Suprapubic skin (tissue), 4 donors: ENCODE measurements around the gene CRYBG3. TPM values are rescaled to one million over a fixed set of nuclear protein-coding genes. Genes with fewer than 3 reads are reported as not detected.

Experiments used
- DNase-seq, 2 donors: peaks; one replicate each; pipeline ENCODE4 v3.0.0-alpha.2; 2019; ENCODE audit warnings: low spot score in 2 of 2
- H3K27ac ChIP-seq: fragments of 200-600 bp; sonication (generic); one replicate; pipeline ENCODE4 v1.5.1; 2019
- H3K27me3 ChIP-seq: fragments of 200-600 bp; sonication (generic); one replicate; pipeline ENCODE4 v1.5.1; 2019
- H3K36me3 ChIP-seq: fragments of 200-600 bp; sonication (generic); one replicate; pipeline ENCODE4 v1.5.1; 2019
- H3K4me1 ChIP-seq: fragments of 200-600 bp; sonication (generic); one replicate; pipeline ENCODE4 v1.5.1; 2019
- H3K4me3 ChIP-seq: fragments of 200-600 bp; sonication (generic); one replicate; pipeline ENCODE4 v1.5.1; 2019; ENCODE audit warnings: mild to moderate bottlenecking
- H3K9me3 ChIP-seq: fragments of 200-600 bp; sonication (generic); one replicate; pipeline ENCODE4 v1.5.1; 2019
- EP300 ChIP-seq: sonication (generic); formaldehyde crosslinking; IDR thresholded peaks from one replicate; pipeline ENCODE4 v1.6.1; 2017; ENCODE audit warnings: antibody characterized with exemption
- POLR2A ChIP-seq, 2 donors: fragments of 450-650 bp; IDR thresholded peaks; one replicate each; pipeline ENCODE4 v1.6.1; 2017; ENCODE audit warnings: antibody characterized with exemption in 2 of 2, mild to moderate bottlenecking in 2 of 2, moderate library complexity in 2 of 2
- POLR2AphosphoS5 ChIP-seq, 3 donors: sonication (generic); formaldehyde crosslinking; IDR thresholded peaks; one replicate each; pipeline ENCODE4 v1.6.1; 2017; ENCODE audit warnings: antibody characterized with exemption in 3 of 3
- WGBS: methylation state at CpG from one replicate; pipeline ENCODE4 v1.1.5; 2018; 5-methylcytosine and 5-hydroxymethylcytosine counted together
- total RNA-seq, 4 donors: library from RNA; depleted of rRNA; stranded (reverse); fragments of >200 nt; gene quantifications; one replicate each; pipeline ENCODE4 v1.1.0, GENCODE V29; 2016
- TF ChIP-seq, protein P1 (sequence below), 2 donors: fragments of 200-600 bp in 1 of 2; fragments of 450-650 bp in 1 of 2; sonication (generic) in 1 of 2; IDR thresholded peaks; one replicate each; pipeline ENCODE4 v1.5.1; 2016 to 2019; ENCODE audit warnings: antibody characterized with exemption in 2 of 2, mild to moderate bottlenecking in 1 of 2, moderate library complexity in 1 of 2

The CRYBG3 gene
- total RNA-seq, 4 donors from 2014 or later: 28.8 to 49.6 (median 33.3) TPM

GRCh38 chr3:97991293-97991682, 169.5 kb downstream of the CRYBG3 start:
- Histone ChIP-seq H3K4me3 (no peak overlapping the region), H3K4me1 (no peaks in the 10 kb centered on the region), H3K27me3 (no peaks in the 10 kb centered on the region), H3K27ac (no peak overlapping the region), H3K9me3 (no peaks in the 10 kb centered on the region), H3K36me3 (no peaks in the 10 kb centered on the region)
- 54% methylated on average over 5 of the region's 5 CpGs for WGBS
- no peak for DNase-seq
- TF ChIP-seq EP300: no peak
- TF ChIP-seq, protein P1, sequence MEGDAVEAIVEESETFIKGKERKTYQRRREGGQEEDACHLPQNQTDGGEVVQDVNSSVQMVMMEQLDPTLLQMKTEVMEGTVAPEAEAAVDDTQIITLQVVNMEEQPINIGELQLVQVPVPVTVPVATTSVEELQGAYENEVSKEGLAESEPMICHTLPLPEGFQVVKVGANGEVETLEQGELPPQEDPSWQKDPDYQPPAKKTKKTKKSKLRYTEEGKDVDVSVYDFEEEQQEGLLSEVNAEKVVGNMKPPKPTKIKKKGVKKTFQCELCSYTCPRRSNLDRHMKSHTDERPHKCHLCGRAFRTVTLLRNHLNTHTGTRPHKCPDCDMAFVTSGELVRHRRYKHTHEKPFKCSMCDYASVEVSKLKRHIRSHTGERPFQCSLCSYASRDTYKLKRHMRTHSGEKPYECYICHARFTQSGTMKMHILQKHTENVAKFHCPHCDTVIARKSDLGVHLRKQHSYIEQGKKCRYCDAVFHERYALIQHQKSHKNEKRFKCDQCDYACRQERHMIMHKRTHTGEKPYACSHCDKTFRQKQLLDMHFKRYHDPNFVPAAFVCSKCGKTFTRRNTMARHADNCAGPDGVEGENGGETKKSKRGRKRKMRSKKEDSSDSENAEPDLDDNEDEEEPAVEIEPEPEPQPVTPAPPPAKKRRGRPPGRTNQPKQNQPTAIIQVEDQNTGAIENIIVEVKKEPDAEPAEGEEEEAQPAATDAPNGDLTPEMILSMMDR (IDR thresholded peaks at IDR 0.05): no peak
- no peak for TF ChIP-seq POLR2A (IDR thresholded peaks at IDR 0.05)
- TF ChIP-seq POLR2AphosphoS5 (IDR thresholded peaks at IDR 0.05): no peak

DNA sequence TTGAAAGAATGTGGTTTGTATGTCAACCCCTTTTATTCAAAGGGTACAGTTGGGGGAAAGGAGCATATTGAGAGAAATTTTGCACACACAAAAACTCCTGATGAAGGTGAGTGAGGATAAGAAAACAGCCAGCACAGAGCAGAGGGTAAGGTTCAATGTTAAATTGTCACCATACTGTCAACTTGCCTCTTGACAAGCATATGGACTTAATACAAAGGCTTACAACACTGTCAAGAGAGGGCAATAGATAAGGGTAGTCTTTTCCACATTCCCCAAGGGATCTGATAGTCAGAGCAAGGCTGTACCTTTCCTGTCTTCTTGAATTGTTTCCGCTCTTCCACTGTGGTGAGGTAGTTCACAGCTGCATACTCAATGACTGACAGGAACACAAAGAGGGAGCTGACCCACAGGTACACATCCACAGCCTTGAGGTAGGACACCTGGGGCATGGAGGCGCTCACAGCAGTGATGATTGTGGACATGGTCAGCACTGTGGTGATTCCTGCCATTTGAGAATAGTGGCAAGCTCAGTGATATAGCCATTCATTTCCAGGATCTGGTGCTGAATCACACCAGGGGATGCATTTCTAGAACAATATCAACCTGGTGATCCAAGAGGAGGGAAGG, 170.8 kb downstream of the CRYBG3 start:
- 94% methylated on average over 2 of the region's 2 CpGs for WGBS
- Histone ChIP-seq H3K9me3 (no peaks in the 10 kb centered on the region), H3K4me1 (no peaks in the 10 kb centered on the region), H3K27me3 (no peaks in the 10 kb centered on the region), H3K4me3 (no peak overlapping the region), H3K36me3 (no peaks in the 10 kb centered on the region), H3K27ac (no peak overlapping the region)
- TF ChIP-seq POLR2A (IDR thresholded peaks at IDR 0.05) (no peak), EP300 (no peak), POLR2AphosphoS5 (IDR thresholded peaks at IDR 0.05) (no peak)
- TF ChIP-seq, protein P1 (IDR thresholded peaks at IDR 0.05): no peak
- no peak for DNase-seq

GRCh38 chr3:97993526-97993925, 171.7 kb downstream of the CRYBG3 start:
- no peak overlapping the region for H3K4me3 ChIP-seq
- WGBS: 72% methylated on average over 2 of the region's 2 CpGs
- H3K9me3 ChIP-seq: no peaks in the 10 kb centered on the region
- no peaks in the 10 kb centered on the region for H3K4me1 ChIP-seq
- TF ChIP-seq POLR2AphosphoS5 (IDR thresholded peaks at IDR 0.05) (no peak), POLR2A (IDR thresholded peaks at IDR 0.05) (no peak), EP300 (no peak)
- DNase-seq: no peak
- H3K36me3 ChIP-seq: no peaks in the 10 kb centered on the region
- H3K27ac ChIP-seq: no peak overlapping the region
- no peaks in the 10 kb centered on the region for H3K27me3 ChIP-seq

- TF ChIP-seq POLR2A (IDR thresholded peaks at IDR 0.05) (no peak), POLR2AphosphoS5 (IDR thresholded peaks at IDR 0.05) (no peak)
- WGBS: 94% methylated on average over 2 of the region's 2 CpGs
These were observed 172.6 kb downstream of the CRYBG3 start for GRCh38 chr3:97994328-97994945.

More at GRCh38 chr3:97994328-97994945, 172.6 kb downstream of the CRYBG3 start:
- no peak overlapping the region for H3K4me3 ChIP-seq
- H3K9me3 ChIP-seq: no peaks in the 10 kb centered on the region
- no peaks in the 10 kb centered on the region for H3K36me3 ChIP-seq
- no peak overlapping the region for H3K27ac ChIP-seq
- no peaks in the 10 kb centered on the region for H3K27me3 ChIP-seq
- no peaks in the 10 kb centered on the region for H3K4me1 ChIP-seq
- DNase-seq: no peak

Other genes starting within 250 kb of the CRYBG3 start
- 1 to 10 TPM; 4.5 to 9.1 (median 7.5) TPM for gene ARL6, start 57.3 kb upstream of the CRYBG3 start, total RNA-seq
- gene RIOX2, start 150.4 kb downstream of the CRYBG3 start, total RNA-seq: 10 to 100 TPM; 30.1 to 44.1 (median 38.6) TPM
- gene GABRR3, start 213.3 kb downstream of the CRYBG3 start, total RNA-seq: not detected